NCI-H146 (cell line): ENCODE measurements around the gene ISCA1.

ENCODE experiments used
- DNase-seq: peaks from one replicate; lab custom pipeline; 2025; lab: John Stamatoyannopoulos, UW

The ISCA1 gene

DNA sequence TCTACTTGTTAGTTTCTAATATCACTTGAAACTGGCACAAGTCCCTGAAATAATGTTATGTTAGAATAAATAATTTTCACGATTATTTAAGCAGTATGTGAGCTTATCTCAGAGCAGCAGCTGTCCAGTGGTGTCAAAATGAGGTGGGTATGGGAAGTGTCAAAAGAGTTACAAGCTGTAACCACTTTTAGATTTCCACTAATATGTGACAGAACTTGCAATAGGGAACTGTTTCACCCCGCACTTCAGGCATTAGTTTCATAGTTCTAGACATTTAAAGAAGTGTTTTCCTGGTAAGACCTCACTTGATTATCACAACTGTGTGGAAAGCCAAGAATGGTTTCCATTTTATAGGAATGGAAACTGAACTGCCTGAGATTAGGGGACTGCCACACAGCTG, 2.9 kb upstream of the ISCA1 start:
- no peak for DNase-seq

DNA sequence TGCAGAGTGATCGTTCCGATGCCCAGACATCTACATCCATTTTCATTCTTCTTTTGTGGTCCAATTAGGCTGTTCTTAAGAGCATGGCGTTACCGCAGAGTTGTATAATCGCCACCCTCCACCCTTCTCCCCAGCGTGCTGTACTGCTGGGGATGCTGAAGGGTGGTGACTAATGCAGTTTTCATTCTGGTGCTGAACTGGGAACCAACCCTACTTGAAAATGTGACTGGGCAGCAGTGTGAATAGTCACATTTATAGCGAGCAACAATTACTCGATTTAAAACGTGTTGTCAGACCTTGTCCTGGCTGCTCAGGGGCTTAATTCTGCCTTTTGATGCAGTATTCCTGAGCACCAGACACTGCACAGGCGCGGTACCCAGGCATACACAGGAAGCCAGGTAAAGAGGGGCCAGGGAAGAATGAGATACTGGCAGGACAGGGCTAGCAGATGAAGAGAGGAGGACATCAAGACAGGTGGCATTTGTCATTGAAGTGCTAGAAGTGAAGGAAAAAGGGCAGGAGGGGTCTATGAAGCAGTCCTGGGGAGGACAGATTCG, 719 bp upstream of the ISCA1 start:
- DNase-seq: no peak

DNA sequence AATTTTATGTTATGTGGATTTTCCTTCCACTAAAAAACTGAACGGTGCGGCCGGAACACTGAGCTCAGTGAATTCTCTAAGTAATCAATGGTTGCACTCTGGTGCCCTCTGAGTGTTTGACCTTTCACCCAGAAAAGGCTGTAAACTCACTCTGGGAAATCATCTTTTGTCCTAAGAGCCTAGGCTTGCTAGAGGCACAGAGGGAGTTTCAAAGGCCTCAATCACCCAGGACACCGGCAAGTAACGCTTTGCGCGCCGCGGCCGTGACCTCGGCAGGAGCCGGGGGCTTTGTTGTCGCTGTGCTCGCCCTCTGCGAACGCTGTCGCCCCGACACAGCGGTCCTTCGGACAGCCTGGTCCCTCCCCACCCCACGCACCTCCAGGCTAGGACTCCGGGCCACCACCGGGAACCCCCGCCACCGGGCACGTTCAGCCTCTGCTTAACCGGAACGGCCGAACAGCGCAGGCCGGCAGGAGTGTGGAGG, 703 bp downstream of the ISCA1 start:
- DNase-seq: peak; percentile 63

GRCh38 chr9:86280580-86280979, 1.8 kb downstream of the ISCA1 start:
- DNase-seq: no peak

DNA sequence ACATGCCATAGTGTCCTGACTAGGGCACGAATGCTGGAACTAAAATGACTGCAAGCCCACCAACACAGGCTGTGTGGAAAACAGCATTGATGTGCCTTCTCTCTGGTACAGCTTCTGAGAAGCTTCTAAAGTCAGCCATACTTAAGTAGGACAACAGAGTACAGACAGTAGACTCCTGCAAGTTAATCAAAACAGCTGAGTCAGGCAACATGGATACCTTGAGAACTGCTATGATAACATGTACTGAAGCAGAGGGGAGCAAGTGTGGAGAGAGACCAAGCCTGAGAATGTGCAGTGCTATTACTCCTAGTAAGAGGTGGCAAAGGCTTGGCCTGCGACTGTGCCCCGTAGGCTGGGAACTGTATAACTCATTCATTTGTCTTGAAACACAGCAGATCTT, 2.5 kb downstream of the ISCA1 start:
- DNase-seq: no peak

DNA sequence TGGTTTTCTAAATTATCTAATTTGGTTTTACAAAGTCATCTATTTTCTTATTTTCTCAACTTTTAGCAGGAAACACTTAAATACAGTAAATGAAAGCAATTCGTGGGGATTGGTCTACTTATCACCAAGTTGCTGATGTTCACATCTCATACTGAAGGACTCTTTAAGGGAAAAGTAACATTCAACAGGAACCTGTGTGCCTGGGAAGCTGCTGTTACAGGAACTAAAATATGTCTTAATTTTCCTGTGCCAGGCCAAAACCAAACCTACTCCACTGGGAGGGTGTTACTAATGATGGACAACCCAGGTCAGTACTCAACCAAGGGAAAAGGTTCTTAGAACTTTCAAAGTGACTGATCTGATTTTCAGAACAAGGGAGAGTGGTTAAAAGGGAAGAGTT, 5.3 kb downstream of the ISCA1 start:
- no peak for DNase-seq

DNA sequence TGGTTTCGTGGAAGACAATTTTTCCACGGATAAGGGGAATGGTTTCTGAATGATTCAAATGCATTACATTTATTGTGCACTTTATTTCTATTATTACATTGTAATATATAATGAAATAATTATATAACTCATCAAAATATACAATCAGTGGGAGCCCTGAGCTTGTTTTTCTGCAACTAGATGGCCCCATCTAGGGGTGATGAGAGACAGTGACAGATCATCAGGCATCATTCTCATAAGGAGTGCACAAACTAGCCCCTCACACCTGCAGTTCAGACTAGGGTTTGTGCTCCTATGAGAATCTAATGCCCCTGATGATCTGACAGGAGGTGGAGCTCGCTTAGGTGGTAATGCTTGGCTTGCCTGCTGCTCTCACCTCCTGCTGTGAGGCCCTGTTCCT, 6.4 kb downstream of the ISCA1 start:
- DNase-seq: no peak

DNA sequence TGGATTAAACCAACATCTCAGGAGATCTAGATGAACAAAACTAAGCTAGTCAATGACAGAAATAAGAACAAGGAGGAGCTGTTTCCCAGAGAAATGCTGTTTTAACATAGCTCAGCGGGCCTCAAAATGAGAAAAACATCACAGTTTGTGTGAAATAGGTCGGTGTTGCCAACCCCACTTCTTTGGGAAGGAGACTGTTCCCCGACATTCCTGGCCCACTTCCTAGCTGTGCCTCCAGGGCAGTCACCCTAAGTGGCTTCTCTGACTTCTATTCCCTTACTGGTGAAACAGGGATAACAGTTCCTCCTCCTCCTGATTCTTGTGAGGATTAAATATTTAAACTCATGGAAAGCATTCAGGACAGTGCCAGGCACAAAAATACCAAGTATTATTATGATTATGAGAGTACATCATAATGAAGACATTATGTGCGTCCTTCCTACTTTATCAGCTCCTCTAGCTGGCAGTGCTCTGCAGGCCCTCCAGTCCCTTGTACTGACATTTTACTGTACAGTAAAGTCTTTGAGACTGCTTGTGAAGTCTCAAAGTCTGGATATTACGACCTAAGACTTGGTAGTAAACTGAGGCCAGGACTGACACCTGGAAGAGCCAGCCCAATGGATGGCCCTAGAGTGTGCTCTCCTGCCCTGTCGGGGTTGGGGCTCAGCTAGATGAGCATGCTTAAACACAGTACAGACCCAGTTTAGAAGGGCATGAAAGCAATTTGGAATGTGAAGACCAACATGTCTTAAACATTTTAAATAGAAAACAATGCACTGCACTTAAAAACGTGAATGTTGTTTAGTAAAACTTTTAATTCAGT, 7.3 kb downstream of the ISCA1 start:
- DNase-seq: no peak

DNA sequence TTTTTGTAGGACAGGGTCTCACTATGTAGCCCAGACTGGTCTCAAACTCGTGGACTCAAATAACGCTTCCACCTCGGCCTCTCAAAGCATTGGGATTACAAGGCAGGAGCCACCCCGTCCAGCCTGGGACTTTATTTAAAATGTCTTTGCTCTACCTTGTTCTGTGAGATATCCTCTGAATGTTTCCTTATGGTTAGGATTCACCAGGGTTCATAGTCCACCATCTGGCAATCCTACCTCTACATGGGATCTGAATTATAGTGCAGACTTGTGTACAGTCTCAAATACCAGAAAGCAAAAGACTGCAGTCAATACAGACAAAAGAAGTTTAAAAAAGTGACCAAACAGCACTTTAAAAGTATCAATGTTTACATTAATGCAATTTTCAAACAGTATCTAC, 10.1 kb downstream of the ISCA1 start:
- DNase-seq: no peak

DNA sequence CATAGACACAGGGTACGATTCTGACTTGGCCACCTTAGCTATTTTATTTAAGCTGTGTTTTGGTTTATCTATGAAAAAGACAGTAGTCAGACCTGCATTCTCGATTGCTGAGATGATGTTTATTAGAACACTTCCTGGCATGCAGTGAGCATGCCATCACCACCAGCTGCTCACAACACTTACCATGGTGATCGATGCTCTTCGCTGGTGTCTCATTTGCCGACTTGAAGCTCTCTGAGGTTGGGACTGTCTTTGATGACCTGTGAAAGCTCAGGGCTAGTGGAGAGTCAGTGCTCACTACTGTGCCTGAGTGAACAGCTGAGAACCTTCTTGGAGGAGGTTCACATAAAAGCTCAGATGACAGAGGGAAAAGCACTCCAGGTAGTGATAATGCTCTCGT, 18.5 kb downstream of the ISCA1 start:
- no peak for DNase-seq

GRCh38 chr9:86262492-86262891, 19.8 kb downstream of the ISCA1 start:
- DNase-seq: no peak

DNA sequence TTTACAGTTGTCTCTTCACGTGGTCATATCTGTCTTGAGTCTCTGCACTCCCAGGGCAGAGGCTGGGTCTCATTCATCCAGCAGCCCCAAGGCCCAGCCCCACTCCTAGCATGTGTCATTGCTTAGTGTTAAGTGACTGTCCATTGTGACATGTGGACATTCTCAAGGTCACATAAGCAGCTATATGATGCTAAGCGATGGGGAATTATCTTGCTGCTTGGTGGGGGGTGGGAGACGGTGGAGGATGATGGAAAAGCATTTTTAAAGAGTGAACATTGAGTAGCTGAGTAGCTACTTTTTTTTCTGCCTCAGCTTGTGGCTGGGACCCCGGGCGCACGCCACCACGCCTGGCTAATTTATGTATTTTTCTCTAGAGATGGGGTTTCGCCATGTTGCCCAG, 22.8 kb downstream of the ISCA1 start, which contains the start of gene C9orf153:
C9orf153 (minus strand) TSS at position 101 of the 400 bp plus-strand sequence. CDS start 30,054 bp downstream, outside the sequence.
- DNase-seq: no peak

DNA sequence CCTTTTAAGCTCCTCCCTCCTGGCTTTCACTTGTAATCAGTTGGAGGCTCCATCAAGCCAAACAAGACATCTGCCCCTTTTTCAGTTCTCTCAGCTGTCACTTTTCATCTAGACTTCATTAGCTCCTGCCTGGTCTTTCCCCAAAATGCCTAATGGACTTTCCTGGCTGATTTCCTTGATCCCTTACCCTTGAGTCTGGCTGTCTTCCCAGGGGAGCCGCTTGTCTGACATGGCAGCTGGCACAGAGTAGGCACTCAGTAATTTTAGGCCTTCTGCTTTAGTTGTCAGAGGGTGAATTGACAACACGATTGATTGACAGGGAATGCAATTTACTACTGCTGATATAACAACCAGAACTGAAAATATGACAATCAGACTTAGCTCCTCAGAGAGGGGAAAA, 24.9 kb downstream of the ISCA1 start:
- no peak for DNase-seq

DNA sequence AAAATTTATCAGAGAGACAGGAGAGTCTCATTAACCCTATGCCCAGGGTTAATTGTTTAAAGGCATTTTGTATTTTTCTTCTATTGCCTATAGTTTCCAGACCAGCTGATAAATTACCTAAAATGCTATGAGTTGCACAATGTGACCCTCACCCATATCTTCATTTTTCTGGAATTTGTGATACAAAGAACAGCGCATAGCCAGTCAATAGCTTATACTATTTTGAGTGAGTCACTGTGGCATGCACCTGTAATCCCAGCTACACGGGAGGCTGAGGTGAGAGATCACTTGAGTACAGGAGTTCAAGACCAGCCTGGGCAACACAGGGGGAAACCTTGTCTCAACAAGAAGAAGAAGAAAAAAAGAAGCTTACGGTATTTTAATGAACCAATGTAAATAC, 25.7 kb downstream of the ISCA1 start:
- DNase-seq: no peak

- no peak for DNase-seq
These were observed 28.8 kb downstream of the ISCA1 start for GRCh38 chr9:86253577-86253976.

DNA sequence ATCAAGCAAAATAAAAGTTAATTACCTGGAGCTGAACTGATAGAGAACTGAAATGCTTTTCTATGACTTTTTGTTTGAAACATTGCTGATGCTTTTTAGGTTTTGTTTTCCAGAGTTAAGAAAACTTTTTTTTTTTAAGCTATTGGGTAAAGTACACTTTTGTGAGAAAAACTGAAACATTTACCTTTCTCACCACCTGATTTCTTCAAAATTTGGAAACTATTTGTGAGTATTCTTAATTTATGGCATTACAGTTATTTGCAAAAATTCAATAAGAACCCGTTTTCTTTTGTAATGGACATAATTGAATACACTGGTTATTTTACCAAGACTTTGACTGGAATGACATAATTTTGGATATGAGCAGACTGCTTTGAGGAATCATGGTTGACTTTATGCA, 29.5 kb downstream of the ISCA1 start:
- no peak for DNase-seq

DNA sequence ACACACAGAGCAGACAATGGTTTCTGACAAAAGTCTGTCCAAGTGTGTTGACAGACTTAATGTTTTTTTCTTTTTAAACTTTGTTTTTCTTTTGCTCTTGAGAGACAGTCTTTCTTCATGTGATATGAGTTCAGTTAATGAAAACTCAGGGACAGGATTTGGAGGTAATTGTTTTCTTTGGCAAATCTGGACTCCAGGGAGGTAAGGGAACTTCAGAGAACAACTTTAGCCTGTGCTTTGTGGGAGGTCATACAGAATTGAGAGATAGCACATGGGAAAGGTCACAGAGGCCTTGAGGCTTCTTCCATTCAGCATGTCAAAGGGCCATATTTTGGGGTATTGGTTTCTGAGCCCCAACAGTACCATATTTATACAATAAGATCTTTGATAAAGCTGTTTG, 32.2 kb downstream of the ISCA1 start:
- DNase-seq: no peak

- DNase-seq: no peak
These were observed 33.6 kb downstream of the ISCA1 start for GRCh38 chr9:86248746-86249145.

GRCh38 chr9:86246752-86247161, 35.6 kb downstream of the ISCA1 start:
- no peak for DNase-seq

DNA sequence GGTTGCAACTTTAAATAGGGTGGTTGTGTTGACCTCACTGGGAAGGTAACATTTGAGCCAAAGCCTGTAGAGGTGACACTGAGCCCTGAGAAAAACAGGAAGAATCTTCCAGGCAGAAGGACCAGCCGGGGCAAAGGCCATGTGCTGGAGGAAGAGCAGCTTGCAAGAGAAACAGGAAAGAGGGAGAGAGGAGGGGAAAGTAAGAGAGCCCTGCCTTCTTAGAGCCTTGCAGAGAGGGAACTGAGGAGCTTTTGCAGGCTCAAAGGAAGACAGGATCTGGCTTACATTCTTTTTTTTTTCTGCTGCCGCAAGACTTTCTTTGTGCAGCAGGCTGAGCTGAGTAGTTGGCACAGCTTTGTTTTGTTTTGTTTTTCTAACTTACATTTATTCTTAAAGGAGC, 40.3 kb downstream of the ISCA1 start:
- DNase-seq: no peak

- DNase-seq: no peak
These were observed 41.1 kb downstream of the ISCA1 start for GRCh38 chr9:86241216-86241615.

- no peak for DNase-seq
These were observed 43.2 kb downstream of the ISCA1 start for GRCh38 chr9:86238861-86239770.

- no peak for DNase-seq
These were observed 51.5 kb downstream of the ISCA1 start for GRCh38 chr9:86230858-86231257.
